NB4 (cell line): Measurements from ENCODE around the gene RGPD3.
"Not testable (repeated sequence)": the region's sequence is repeated elsewhere in the genome, so short reads cannot be mapped to it uniquely, and the experiment has no call there.

ENCODE experiments used
- MYC ChIP-seq: IDR thresholded peaks from 2 replicates; pipeline ENCODE4 v1.6.1; 2011; ENCODE audit warnings: low read depth, low read length
- TF ChIP-seq, protein P1 (sequence below): IDR thresholded peaks from one replicate; pipeline ENCODE4 v1.5.1; 2012; ENCODE audit warnings: low read depth, low read length

DNA sequence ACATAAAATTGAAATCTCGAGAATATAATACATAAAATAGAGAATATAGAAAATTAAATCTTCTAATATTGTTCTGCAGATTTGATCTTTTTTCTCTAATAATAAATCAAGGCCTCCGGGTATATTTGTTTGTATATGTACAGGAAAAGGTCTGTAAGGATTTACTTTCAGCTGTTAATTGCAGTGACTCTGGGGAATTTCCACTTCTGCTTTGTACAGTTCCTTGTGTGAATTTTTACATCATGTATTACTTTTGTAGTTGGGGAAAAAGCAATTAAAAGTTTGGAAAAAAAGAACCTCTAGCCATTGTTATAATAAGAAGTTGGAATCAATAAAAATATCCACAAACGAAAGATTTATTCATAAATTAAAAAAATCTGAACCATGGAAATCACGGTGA is 42.6 kb upstream of the RGPD3 start:
- not testable (repeated sequence) for TF ChIP-seq MYC
- TF ChIP-seq, protein P1, sequence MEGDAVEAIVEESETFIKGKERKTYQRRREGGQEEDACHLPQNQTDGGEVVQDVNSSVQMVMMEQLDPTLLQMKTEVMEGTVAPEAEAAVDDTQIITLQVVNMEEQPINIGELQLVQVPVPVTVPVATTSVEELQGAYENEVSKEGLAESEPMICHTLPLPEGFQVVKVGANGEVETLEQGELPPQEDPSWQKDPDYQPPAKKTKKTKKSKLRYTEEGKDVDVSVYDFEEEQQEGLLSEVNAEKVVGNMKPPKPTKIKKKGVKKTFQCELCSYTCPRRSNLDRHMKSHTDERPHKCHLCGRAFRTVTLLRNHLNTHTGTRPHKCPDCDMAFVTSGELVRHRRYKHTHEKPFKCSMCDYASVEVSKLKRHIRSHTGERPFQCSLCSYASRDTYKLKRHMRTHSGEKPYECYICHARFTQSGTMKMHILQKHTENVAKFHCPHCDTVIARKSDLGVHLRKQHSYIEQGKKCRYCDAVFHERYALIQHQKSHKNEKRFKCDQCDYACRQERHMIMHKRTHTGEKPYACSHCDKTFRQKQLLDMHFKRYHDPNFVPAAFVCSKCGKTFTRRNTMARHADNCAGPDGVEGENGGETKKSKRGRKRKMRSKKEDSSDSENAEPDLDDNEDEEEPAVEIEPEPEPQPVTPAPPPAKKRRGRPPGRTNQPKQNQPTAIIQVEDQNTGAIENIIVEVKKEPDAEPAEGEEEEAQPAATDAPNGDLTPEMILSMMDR: not testable (repeated sequence)
